Measurements from ENCODE around the gene TPPP2.

Gene TPPP2

DNA sequence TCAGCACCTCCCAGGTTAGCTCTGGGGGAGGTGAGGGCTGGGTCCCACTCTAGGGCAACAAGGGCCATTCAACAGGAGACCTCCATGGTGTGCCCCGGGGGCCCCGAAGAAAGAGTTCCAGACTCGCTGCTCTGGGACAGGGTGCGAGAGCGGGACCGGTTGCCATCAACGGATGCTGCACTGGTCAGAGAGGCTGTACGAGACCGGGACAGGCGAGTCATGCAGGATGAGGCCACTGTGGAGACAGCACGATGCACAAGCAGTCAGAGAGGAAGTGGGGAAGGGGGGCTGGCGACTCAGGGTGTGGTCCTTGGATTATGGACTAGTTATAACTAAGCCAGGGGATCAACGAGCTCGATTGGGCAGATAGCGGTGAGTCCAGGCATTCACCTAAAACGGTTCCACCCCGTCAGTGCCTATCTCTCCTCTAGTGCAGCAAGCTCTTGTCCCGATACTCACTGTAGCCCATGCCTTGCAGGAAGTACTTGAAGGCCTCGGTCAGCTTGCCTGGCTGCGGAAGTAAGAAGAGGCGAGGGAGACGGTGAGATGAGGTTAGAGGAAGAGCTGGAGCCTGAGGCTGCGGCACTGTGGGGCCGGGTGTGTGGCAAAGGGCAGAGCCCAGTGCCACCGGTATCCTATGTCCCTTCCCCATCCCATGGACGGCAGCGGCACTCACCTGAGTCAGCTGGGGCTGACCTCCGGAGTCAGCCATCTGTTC, 12.3 kb upstream of the TPPP2 start:
- no peak for DNase-seq

DNA sequence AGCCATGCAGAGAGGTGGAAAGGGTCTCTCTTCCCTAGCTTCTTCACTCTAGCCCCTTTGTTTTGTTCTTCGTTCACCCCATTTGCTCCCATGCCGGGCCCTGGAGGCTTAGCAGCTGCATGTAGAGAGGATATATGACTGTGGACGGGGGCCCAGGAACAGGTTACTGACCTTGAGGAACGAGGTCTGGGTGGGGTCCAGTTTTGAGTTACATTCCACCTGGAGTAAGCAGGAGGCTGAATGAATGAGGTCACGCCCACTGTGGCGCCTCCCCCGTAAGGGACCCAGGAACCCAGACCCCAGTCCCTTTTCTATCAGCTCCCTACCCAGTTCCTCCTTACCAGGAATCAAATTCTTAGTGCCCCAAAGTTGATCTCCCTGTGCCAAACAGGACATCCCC, 11.7 kb upstream of the TPPP2 start:
- no peak for DNase-seq

DNA sequence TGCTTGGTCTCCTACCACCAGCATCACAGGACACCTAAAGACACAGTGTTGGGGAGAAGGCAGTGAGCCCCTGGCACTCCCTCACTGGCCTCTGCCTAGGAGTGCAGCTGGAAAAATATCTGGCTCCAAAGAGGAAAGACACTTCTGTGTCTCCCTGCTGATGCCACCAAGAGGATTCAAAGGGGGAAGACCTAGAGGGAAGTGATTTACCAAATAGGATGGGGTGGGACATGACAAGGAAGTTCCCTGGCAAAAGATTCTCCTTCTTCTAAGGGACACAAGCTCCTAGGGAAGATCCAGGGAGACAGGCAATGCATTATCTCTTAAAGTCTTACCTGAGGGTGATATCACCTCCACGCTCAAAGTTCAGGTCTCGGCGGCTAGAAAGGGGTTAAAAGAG, 11.2 kb upstream of the TPPP2 start:
- no peak for DNase-seq

DNA sequence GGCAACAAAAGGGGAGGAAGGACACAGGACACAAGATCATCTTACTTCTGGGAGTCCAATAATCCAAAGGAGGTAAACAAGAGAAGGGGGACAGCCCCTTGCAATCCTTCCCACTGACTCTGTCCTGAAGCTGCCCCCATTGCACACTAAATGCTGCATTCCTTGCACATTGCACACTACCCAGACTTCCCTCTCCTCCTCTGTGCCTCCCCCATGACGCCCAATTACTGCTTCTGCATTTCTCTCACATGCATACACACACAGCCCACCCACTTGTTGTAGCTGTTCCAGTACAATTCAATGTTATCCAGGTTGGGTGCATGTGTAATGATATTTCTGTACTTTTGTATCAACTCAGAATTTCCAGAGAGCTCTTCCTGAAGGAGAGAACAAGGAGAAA, 10.7 kb upstream of the TPPP2 start:
- DNase-seq = no peak

DNA sequence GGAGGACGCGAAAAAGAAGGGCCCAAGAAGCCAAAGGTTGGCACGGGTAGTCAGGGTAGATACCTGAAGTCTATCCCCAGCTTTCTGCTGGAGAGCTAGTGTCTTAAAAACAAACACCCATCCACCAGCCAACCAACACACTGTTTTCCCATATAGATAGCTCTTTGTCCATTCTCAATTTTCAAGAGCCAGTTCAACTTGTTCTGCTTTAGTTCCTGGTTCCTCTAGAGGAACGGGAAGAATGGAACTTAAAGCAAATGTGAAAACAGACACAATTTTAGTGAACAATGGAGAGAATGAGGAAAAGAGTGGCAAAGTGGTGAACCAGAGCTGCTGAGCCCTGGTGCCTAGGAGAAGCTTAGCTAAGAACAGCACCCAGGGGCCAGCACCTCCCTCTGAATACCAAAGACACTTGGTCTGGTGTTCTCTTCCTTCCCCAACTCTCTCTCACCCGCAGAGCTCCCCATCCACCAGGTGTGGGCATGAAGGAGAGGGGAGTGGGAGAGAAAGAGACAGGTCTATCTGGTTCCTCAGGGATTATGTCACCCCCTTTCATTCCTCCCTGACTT, 9.0 kb upstream of the TPPP2 start:
- DNase-seq = no peak

DNA sequence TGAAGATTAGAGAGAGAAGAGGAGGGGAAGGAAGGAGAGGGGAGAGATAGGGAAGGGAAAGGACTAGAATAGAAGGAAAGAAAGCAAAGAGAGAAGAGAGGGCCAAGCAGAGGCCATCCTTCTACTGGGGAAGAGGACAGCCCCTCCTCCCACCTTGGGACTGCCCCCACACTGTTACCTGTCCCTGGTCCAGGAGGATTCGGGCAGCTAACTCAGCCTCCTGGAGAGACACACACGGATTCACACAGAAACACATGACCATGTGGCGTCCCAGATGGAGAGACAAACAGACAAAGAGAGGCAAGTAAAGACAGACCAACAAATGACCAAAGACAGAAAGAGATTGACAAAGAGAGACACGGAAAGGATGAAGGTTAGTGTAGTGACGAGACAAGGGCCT, 7.3 kb upstream of the TPPP2 start:
- no peak for DNase-seq

DNA sequence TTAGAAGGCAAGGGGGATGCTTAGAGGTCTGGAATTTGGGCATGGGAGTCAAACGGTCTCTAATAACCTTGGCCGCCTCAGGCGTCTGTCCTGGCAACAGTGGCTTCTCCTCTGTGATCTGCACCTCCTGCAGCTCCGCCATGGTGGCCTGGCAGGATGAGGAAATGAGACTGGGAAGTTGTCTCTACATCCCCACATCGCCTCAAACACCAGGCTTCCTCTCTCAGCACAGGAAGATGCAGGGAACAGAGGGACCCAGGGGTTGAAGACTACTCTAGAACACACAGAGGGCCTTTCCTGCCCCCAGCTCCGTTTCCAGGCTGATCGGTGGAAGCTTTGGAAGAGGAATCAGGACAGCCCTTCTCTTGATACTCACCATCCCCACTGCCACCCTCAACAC, 6.8 kb upstream of the TPPP2 start:
- no peak for DNase-seq

DNA sequence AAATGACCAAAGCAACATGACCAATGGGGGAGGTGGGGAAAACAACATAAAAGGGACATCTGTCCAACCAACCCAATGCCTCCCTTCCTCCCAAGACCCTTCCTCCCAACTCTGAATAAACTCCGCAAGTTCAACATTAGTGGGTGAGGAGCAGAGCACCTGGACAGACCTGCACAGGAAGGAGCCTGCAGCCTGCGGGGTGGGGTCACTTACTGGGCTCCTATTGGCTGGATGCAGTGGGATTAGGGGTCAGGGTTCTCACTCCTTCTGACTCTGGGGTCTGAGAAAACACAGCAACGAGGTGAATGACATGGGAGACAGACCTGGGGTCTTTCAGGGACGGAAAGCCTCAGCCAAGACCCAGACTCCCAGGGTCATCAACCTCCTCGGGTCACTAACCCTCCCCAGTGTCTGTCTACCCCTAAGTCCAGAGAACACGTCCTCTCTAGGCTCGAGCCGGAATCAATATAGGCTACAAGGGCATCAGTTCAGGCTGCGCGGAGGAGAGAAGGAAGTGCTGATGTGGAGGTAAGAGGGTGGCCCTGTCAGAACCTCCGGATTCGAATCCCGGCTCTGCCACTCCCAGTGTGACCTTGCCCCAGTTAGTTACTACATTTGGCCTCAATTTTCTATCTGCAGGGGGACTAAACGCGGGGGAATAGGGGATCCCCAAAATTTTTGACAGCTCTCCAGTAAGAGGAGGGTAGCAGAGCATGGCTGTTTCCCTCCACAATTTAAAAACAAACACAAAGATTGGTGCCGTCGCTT, 6.0 kb upstream of the TPPP2 start:
- no peak for DNase-seq

DNA sequence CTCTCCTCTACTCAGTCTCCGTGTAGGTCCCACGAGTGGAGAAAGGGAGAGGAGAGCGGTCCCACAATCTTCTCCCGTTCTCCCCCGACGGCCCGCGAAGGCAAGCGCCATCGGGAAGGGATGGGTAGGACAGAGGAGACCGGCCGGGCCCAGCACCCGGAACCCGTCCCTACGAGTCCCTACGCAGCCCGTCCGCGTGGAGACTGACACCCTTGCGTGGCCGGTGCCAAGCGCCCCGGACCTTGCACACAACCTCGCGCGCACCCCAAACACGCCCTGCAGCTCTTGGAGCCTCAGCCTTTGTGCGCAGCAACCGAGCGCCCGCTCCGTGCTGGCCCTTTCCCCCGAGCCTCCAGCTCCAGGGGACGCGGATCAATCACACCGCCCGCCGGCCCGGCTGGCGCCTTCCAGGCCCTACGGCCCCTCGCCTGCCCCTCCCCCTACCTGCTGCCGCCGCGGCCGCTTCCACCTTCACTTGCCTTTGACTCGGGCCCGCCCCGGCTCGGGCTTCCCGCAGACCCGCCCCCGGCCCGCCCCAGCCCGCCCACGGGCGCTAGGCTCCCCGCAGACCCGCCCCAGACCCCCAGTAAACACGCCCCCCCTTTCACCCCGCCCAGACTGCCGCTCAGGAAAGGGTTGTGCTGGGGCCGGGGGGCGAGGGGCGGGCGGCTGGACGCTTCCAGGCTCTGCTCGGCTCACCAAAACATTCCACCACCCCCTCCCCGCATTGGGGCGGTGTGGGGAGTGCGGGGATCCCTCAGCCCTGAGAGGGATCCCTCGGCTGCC, 5.2 kb upstream of the TPPP2 start, which contains the start of gene NDRG2:
Gene NDRG2 (minus strand): TSS at position 477 of the 786 bp plus-strand sequence. CDS start 1,746 bp downstream, outside the sequence.
- DNase-seq = no peak

DNA sequence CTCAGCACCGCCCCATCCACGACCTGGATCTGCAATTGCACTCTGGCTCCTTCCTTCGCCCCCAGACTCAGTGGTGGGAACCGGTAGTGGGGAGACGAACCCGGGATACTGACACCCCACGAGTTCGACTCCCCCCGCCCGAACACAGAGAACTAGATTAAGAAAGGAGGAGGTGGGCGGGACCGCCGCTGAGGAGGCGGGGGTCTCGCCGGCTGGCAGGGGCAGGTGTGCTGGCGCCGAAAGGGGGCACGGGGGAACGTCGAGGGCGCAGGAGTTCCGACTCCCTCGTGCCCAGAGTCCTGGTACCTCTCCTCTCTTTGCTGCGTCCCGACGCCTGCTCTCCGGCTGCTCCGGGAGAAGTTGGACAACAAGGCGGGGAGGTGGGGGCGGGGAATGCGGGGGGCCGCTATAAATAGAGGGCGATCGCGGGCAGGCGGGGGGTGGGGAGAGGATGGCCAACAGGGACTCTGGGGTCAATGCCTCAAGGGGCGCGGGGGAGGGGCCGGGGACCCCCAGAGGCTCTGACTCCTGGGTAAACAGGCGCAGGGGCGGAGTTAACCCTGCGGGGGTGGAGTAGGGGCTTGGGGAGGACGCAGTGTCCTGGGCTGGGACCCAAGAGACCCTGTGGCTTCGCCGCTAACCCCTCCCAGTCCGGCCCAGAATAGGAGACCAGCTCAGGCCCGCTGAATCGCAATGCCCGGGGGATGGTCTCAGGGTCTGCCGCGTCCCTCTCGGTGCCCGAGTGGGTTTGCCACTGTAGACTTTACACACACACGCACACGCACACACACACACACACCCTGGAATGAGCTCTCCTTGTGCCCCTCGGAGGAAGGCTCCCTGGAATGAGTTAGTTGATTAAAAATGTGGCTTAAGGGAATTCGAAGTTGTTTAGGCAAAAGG, 4.4 kb upstream of the TPPP2 start:
- DNase-seq = no peak

DNA sequence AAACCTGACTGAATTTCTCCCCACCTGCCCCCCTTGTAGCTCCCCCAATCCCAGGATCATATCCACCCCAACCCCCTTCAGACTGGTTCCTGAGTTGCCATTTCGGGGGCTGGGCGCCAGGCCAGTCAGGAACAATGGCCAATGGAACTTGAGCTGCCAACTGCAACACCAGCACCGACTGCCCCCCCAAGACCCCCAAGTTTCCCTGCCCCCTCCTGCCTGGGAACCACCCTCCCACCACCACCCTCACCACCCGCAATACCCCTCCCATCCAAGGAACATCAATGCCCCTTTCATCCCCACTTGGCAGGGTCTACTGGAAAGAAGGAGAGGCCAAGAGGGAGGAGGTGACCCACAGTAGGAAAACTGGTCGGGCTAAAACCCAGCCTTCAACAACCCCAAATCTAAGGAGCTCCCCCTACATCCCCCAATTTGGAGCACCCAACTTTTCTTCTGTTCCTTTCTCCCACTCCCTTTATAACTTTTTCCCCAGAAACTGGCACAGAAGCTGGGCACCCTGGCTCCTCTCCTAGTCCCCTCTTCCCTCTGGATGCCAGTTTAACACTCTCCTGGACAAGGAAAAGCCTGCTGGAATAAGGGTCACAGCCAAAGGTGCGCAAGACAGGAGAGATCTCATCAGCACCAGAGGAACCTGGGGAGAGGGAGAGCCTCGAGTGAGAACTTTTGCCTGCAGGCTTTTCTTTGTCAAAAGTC, 3.6 kb upstream of the TPPP2 start:
- no peak for DNase-seq

DNA sequence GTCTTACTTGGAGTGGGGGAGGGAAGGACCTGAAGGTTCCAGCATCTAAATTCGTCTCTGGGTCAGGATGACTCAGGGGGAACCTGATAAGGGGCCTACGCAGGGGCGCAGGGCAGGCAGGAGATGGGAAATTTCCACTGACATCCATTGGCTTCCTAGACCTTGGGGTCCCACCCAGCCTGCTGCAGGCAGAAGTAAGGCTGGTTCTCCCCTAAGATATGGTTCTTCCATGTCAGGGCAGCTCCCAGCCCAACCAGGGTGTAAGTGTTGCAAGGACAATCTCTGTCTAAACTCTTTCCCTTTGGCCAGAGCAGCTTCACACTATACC, 3.1 kb upstream of the TPPP2 start:
- DNase-seq = no peak

DNA sequence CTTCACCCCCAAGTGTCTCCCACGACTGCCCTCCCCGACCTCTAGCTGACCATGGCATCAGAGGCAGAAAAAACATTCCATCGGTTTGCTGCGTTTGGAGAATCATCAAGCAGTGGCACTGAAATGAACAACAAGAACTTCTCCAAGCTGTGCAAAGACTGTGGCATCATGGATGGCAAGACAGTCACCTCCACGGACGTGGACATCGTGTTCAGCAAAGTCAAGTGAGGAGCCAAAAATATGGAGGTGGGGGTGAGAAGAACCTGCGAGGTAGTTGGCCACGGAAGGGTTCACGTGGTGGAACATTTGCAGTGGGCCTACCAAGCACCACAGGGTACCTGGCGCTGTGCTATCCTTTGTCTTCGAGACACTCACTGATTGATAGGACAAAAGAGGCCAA, 514 bp downstream of the TPPP2 start:
- no peak for DNase-seq

DNA sequence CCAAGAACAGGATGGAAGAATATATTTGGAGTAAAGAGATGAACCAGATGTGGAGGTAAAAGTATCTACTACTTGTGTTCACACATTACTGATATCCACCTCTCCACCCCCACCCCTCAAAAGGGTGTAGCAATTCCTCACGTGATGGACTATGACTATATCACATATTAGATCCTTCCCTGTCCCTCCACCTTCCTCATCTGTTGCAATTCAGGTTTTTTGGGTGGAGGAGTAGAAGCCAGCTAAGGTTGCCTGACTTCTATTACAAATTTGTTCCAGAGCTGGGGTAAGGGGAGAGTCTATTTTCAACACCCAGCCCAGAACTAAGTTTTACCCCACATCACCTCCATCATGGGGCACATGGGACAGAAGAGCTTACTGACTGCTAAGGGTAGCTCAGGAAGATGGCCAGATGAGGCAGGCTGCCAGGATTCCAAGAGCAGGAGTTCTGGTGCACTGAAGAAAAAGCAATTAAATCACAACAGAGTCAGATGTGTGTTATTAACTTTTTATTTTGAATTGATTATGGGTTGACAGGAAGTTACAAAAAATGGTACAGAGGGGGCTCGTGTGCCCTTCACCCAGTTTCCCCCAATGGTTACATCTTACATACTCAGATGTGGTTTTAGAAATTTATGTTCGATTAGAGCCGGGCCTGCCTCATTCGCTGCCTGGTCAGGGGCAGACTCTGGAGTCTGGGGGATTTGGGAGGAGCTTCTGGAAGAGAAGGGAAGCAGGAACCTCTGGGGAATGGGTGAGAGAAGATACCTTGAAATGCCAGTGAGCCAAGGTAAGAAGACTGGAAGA, 2.5 kb downstream of the TPPP2 start:
- no peak for DNase-seq

DNA sequence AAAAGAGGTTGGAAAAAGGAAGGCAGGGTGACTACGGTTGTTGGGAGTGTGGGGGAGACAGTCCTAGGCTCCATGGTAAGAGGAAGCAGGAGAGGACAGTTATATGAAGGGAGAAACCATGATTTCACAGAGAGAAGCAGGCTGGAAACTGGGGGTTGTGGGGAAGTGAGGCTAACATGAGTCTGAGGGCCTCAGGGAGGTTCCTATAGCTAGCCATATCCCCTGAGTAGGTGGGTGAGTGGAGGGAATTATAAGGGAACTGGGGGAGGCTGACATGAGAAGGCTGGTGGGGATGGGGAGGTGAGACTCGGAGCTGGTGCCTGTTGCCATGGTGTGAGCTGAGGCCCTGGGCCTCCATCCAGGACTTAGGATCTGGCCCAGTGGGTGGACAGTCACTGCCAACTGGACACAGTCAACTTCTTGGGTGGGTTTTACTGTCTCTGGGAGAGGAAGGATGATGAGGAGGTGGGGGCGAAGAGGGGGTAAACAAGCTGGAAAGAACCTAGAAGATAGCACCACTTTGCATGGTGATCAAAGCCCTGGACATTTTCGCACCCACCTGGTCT, 3.2 kb downstream of the TPPP2 start:
- DNase-seq = no peak

DNA sequence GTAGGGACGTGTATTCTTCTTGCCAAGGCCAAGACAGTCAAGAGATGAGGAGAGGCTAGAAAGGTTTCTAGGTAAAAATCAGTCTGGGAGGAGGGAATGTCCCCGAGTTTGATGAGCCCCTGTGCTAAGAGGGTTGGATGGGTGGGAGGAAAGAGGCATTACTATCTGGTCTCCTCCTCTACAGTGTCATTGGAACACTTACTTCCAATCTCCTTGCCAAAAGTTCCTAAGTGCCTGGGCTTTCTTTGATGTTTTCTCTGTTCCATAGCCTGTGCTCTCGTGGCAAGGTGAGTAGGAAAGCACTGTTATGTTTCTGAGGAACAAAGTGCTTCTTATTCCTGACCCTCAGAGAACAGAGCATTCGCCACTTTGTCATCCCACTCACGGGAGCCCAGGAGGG, 4.7 kb downstream of the TPPP2 start, which contains the start of gene RNASE13:
Gene RNASE13 (minus strand): TSS at position 101 of the 400 bp plus-strand sequence. CDS start 519 bp downstream, outside the sequence.
- no peak for DNase-seq

DNA sequence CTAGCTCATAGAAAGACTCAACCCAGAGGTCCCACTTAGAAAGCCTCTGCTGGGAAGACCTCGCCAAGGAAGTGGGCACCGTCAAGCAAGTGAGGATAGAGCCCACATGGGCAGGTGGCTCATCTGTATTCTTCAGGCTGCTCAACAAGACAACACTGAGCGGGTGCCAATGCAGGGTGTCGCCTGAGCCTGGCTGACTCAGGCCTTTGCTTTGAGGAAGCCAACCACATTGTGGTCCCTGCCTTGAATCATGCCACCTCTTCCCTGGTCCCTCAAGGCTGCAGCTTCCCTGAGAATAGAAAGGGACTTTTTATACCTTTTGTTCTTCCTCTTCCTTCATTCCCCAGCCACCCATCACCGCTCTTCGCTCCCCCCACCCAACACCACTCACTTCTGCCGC, 6.7 kb downstream of the TPPP2 start:
- no peak for DNase-seq

DNA sequence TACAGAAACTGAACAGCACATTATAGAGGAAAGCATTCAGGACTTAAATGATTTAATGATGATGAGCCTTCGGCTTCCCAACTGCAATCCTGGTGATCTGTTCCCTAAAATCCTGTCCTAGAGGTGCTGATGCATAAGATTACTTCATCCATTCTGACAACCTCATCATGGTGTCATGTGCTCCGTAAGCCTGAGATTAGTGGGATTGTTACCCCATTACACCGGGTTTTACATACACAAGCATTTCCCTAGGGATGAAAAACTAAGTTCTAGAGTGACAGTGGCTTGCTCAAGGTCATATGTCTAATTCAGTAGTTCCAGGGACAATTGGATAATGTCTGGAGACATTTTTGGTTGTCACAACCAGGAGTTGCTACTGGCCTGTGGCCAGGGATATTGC, 7.1 kb downstream of the TPPP2 start:
- DNase-seq = no peak

DNA sequence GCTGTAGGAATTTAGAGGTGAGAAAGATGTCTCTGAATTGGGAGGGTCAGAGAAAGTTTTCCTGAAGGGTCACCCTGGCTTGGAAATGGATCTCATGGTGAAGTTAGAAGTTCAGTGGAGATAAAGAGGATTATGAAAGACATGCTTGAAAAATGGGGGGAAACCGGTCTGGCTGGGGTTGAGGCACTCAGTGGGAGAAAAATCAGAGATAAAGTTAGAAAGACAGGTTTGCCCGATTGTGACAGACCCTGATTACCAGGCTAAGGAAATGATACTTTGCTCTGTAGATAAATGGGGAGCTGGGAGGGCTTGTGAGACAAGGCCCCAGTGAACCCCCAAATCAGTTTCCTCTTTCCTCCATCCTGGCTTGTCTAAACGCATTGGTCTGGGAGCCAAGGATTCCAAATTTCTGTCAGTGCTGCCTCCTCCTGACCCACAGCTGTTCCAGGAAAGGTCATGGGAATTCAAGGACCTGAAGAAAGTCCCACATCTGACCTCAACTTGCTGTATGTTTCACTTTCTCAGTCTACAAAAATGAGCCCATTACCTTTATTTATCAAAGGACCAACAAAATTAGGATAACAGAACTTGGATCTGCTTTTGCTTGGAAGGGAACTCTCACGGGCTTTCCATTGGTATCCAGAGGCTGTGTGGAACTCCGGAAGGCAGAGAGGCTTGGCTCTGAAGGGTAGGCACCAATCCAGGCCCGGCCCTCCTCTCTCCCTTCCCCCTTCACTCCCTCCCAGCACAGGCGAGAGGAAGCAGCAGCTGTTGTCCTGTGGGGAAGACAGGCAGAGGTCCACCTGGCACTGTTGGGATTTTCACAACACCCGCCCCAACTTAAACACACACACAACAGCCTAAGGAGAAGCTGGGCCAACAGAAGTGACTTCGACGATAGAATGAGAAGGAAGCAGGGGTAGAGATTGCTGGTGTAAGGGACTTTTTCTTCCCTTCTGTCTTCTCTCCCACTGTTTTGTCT, 8.7 kb downstream of the TPPP2 start:
- DNase-seq = no peak

Measured in NK-92 treated with Interleukin-12 subunit alpha and Interleukin-12 subunit beta, amount 100 ng/mL, for 24 hours (cell line).